ENCODE data around the gene ANAPC16.

DNA sequence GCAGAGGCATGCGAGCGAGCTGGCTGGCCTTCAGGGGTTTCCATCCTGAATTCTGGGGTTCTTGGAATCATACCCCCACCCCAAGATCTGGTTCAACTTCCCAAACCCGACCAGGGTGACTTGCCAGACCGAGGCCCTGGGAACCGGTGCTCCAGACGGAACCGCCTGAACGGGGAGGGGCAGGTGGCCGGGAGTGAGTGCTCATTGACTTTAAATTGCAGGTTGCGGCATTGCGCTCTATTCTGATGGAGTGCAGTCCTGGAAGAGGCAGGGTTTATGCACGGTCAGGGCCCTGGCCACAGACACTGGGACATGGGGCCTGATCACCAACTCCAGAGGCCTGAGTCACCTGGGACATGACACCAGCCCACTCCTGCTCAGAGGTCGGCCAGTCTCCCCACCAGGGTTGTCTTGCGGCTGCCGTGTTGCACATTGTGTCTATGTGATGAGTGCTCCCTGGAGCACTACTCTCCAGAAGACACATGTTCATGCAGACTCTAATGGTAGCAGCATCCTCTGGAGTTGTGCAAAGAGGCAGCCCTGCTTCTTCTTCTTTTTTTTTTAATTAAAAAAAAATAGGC, 52.1 kb downstream of the ANAPC16 start:
- no peak for TF ChIP-seq POLR2A (IDR thresholded peaks at IDR 0.05)
- TF ChIP-seq, protein P1, sequence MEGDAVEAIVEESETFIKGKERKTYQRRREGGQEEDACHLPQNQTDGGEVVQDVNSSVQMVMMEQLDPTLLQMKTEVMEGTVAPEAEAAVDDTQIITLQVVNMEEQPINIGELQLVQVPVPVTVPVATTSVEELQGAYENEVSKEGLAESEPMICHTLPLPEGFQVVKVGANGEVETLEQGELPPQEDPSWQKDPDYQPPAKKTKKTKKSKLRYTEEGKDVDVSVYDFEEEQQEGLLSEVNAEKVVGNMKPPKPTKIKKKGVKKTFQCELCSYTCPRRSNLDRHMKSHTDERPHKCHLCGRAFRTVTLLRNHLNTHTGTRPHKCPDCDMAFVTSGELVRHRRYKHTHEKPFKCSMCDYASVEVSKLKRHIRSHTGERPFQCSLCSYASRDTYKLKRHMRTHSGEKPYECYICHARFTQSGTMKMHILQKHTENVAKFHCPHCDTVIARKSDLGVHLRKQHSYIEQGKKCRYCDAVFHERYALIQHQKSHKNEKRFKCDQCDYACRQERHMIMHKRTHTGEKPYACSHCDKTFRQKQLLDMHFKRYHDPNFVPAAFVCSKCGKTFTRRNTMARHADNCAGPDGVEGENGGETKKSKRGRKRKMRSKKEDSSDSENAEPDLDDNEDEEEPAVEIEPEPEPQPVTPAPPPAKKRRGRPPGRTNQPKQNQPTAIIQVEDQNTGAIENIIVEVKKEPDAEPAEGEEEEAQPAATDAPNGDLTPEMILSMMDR (IDR thresholded peaks at IDR 0.05): no peak
- TF ChIP-seq POLR2AphosphoS5 (IDR thresholded peaks at IDR 0.05): no peak
- TF ChIP-seq EP300 (IDR thresholded peaks at IDR 0.05): no peak
